Colon (tissue), 2 donors: ENCODE data around the gene MIS12.

Experiments
- FAIRE-seq: peaks from 2 replicates; lab custom pipeline; 2012; peaks lifted over from hg19 to GRCh38; lab: Jason Lieb, UNC
- donor health status: control.
- donor health status: control.

Gene MIS12, protein sequence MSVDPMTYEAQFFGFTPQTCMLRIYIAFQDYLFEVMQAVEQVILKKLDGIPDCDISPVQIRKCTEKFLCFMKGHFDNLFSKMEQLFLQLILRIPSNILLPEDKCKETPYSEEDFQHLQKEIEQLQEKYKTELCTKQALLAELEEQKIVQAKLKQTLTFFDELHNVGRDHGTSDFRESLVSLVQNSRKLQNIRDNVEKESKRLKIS

DNA sequence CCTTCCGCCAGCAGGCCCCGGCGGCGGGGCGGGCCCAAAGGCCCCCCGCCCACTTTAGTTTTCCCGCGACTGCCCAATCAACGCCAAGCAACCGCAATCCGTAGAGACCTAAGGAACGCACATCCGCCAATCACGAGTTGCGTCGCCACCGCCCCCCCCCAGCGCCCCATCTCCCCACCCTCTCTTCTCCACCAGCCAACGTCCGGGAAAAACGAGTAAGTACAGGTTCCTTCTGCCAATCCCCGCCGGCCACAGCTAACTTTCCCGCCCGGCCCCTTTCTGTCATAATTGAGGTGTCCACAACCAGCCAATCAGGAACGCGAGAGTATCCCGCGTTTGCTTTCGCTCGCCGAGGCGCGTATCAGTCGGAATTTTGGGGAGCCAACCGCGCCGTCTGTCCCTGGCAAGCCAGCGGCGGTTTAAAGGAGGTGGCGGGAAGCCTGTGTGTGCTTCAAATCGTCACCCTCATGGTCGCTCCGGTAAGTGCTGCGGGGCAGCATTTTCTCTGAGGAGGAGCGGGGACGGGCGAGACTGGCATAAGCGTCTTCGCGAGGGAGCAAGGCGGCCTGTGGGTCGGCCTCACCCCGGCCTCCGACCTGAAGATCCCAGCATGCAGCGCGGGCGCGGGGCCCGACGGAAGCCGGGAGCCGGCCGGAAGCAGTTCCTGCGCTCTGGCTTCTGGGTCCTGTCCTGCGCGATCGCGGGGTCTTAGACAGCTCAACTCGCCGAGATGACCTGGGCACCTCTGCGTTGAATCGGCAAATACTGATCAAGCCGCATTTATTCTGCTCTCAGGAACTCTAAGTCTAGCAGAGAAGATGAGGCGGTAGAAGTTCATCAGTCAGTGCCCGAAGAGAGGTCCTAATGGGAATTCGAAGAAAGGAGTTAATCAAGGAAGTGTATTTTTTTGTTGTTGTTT, at the start of gene MIS12:
Gene MIS12, plus strand, starts transcription at position 361 of the 919 bp plus-strand sequence. CDS start 2,297 bp downstream, outside the sequence.
- FAIRE-seq, result no peak

DNA sequence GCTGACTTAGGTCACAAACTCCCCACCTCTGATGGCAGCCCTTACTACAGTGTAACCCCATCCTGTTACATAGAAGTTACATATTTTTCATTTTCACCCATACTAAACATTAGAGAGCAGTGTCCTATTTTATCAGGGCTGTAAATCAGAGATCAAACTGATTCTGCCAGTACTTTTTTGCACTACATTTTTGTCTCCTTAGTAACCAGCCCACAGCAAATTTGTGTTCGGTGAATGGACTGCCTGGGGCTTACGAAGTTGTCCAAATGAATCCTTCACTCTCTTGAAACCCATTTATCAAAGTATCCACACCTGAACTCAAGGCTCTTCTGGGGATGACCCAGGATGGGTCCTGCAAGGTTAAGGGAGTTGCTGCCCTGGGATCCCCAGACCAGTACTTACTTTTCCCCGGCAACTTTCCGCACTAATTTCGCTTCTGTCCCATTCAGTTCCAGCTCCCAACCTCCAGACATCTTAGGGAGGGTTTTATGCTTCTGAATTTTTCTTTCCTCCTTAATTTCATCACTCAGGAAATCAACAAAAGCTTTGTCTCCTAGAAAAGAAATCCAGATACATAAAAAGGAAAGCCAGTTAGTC, 48.5 kb upstream of the MIS12 start:
- FAIRE-seq, result no peak

DNA sequence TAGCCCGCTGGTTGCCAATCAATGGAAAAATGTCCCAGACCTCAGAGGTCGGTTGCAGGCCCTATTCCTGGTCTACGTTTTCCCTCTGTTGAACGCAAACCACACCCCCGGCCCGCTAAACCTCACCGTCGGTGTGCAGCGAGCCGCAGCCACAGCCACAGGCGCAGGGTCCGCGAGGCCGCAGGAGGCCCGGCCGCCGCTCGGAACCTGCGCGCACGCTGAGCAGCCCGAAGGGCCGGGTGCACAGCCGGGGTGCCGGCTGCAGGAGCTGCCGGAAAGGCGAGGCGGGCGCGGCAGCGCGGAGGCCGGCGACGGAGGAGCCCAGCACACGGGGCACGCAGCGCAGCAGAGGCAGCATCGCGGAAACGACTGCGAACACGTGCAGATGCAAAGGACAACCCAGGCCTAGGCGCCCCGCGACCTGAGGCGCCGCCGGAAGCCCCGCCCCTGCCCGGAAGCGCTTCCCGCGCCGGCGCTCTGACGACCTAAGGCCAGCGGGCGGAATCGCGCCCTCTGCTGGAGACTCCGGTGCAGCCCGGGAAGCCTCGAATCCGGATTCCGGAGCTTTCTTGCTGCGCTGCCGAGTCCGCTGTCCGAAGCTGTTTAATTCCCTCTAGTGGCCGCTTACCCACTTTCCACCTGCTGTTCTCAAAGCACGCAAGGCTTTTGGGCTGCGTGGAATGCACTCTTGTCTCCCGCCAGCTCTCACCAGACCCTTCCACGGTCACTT, 47.5 kb upstream of the MIS12 start, which contains the start of gene C1QBP:
Gene C1QBP, minus strand, starts transcription at position 440 of the 730 bp plus-strand sequence. Its CDS starts 82 bp downstream, at position 358.
- FAIRE-seq, result no peak

DNA sequence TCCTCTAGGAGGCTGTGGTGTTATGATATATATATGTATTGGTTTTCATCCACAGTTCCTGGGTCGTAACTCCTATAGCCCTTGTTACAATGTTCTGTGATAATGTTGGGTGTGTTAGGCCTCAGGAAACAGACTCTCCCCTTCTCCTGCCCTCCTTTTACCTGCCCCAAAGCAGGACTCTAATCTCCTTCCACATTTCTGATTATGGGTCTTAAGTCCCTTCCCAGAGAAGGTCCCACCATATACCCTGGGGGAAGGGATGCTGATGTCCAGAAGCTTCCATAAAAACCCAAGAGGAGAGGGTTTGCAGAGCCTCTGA, 47.0 kb upstream of the MIS12 start:
- no peak for FAIRE-seq

DNA sequence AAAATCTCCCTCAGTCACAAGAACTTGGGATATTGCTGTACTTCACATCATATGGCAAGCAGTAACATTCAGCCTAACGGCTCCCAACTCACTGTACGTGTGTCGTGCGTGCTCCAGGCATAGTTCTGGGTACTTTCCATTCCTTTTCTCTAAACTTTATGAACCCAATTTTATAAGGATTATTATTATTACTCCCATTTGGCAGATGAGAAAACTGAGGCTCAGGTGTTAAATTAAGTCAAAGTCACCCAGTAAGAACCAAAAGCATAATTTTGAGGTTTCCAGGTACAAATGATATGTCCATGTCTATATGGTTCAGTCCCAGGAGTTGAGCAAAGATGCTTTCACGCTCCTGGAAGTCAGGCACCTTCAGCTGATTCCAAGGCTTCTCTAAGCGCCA, 42.6 kb upstream of the MIS12 start:
- no peak for FAIRE-seq

DNA sequence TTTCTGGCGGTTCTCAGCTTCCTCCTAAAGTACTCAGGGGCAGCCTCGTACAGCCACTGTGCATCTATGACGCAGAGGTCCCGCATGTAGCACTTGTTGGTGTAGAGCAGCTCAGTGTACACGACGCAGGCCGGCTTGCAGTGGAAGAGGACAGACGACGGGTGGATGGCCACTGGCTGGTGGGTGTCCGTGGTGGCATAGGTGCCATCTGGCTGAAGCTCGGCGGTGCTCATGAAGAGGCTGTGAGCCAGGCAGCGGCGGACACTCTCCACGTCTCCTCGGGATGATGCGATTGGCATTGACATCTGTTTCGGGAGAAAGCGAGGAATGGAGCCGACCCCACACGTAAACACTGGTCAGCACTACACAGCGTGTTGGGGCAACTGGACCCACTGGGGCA, 42.2 kb upstream of the MIS12 start:
- FAIRE-seq, result no peak

DNA sequence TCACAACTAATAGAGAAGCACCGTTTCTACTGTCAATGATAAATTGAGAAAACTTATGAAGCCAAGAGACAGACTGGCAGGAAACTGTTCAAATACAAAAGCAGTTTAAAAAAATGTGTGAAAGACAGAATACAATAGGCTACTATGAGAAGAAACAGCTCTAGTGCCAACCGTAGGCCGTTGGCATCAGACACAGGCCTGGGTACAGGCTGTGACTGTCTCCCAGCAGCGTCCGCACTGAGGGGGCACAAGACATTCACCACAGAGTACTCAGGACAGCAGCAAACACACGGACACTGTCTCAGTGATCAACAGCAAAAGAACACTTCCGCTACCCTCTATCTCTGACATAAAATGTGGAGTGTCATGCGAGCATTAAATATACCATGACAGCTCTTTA, 39.6 kb upstream of the MIS12 start:
- no peak for FAIRE-seq

DNA sequence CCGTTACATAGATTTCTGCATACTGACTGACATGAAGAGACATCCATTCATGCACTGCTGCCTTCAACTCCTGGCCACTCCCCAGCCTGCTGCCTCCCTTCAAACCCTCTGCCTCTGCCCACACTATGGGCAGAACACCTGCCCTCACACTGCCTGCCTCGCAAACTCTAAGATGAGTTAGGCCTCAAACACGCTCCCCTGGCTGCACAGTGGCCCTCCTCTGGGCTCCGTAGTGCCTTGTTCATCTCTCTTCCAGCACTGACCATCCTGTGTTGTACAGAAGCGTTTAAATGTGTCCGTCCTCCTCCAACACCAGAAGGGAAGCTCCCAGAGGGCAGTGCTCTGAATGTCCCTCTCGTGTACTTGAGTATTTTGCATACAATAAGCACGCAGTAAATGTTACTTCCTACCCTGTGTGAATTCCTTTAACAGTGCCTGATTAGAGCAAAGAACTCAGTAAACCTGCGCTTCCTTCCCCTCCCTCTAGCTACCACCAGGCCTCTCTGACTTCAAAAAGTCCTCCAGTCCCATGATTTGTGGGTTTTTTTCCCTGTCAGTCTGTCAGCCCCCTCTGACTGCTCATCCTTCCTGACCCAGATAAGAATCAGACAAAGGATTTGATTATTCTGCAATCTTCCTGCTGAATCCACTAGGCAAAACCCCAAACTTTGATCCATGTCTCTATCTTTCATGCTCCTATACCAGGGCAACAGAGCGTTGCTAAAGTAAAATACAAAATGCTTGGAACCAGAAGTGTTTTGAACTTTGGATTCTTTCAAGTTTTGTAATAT, 21.5 kb upstream of the MIS12 start:
- no peak for FAIRE-seq

DNA sequence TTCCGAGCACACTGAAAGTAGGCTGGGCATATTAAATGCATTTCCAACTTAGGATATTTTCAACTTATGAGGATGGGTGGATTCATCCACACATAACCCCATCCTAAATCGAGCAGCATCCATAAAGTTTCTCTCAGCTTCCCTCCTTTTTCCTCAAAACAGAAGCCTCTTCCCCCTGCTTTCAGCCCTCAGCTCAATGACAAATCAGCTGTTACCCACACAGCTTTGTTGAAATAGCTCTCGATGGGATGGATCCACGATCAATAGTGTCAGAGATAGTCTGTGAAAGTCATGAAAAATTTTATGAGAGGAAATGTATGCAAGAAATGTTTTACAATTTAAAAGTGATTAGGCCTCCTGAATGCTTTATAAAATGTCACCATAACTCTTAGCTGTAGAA, 20.1 kb upstream of the MIS12 start:
- FAIRE-seq, result no peak

DNA sequence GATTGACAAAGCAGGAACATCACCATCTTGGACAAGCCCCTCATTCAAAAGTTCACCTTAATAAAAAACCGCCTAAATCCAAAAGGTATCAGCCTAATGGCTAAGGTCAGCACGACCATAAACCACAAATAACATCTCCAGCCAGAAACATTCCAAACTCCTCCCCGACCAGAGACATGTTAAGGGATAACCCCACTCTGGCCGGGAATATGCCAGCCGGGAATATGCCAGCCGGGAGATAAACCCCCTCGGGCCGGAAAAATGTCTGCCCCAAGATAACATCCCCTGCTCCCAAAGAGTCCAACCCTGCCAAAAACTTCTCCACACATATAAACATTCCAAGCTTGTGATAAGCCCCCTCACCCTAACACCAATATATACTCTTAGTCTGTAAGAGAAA, 18.9 kb upstream of the MIS12 start:
- FAIRE-seq, result no peak

DNA sequence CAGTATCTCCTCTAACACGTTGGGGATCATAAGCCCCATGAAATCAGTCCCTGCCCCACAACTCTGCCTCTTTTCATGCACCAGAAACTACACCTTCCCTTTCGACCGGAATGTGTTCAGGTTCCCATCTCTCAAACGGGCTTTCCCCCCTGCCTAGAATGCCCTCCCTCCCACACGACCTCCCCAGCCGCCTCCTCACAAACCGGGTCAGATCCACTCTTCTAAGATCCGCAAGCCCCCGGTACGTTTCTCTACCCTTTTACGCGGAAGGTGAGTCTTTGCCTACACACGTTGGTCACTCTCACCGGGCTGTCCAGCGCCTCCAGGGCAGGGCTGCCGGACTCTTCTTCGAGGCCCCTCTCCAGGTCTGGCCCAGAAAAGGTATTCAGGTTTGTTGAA, 18.3 kb upstream of the MIS12 start:
- FAIRE-seq, result no peak

DNA sequence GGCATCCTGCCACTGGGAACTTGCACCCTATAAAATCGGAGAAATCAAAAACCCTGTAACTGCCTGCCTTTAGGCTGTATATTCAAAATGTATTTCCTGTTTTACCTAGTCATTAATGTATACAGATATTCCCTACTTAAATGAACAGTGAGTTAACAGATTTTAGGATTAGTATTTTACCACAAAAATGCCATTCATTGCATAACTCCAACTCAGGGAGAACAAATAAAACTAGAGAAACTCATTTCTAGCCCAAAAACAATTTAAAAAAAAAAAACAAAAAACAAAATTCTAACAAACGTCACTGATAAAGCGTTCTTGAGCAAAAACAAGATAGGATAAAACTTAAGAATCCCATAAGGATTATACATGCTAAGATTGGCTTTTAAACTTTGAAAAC, 13.9 kb upstream of the MIS12 start:
- no peak for FAIRE-seq

DNA sequence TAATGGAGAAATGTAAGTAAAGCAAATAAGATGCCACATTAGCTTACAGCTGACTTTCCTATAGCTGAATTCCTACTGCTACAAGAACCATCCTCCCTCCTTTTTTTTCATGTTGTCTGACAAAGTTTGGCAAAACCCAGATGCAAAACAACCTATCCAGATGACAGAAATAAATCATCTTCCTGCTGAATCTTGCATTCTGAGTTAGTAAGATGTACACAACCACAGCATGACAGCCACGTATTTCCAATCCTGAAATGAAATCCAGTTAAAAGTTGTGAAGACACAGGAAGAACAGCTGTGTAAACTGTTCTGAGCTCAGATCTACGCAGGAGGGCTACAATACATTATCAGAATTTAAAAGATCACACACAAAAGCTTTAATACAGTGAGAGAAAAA, 12.5 kb upstream of the MIS12 start:
- no peak for FAIRE-seq

DNA sequence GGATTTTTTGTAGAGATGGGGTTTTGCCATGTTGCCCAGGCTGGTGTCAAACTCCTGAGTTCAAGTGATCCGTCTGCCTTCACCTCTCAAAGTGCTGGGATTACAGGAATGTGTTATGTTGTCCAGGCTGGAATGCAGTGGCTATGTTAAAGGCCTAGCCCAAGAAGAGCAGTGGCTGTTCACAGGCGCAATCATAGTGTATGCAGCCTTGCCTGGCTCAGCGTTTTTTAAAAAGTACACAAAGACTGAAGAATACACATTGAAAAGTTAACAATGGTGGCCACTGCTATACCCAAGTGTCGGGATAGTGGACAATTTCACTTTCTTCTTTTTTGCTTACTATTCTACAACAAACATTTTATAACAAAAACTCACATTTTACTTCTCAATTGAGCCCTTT, 7.4 kb upstream of the MIS12 start:
- FAIRE-seq, result no peak

DNA sequence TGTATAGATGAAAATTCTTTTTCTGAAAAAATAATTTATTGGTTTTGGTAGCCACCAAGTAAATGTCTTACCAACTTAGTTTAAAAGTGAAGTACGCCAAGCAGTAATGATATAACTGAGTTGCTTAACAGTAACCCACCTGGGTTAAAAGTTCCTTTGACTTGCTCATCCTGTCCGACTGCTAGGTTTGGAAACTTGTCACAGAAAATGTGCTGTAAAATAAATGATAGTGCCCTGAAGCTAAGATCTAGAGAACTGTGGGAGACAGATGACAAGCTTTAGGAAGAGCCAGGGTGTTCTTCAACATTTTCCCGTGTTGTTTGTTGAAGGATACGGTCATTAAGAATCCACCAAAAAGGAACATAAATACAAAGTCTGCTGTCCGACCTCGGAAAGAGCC, 5.4 kb upstream of the MIS12 start:
- no peak for FAIRE-seq

DNA sequence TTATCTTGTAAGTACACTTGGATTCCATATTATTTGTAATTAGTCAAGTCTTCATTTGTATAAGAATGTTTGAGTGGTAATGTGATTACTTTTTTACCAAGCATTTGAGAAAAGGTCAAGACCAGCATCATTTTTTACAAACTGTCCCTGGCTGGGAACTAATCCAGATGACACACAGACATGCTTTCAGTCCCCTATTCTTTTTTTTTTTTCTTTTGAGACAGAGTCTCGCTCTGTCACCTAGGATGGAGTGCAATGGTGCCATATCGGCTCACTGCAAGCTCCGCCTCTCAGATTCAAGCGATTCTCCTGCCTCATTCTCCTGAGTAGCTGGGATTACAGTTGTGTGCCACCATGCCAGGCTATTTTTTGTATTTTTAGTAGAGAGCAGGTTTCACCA, 4.9 kb upstream of the MIS12 start:
- no peak for FAIRE-seq

DNA sequence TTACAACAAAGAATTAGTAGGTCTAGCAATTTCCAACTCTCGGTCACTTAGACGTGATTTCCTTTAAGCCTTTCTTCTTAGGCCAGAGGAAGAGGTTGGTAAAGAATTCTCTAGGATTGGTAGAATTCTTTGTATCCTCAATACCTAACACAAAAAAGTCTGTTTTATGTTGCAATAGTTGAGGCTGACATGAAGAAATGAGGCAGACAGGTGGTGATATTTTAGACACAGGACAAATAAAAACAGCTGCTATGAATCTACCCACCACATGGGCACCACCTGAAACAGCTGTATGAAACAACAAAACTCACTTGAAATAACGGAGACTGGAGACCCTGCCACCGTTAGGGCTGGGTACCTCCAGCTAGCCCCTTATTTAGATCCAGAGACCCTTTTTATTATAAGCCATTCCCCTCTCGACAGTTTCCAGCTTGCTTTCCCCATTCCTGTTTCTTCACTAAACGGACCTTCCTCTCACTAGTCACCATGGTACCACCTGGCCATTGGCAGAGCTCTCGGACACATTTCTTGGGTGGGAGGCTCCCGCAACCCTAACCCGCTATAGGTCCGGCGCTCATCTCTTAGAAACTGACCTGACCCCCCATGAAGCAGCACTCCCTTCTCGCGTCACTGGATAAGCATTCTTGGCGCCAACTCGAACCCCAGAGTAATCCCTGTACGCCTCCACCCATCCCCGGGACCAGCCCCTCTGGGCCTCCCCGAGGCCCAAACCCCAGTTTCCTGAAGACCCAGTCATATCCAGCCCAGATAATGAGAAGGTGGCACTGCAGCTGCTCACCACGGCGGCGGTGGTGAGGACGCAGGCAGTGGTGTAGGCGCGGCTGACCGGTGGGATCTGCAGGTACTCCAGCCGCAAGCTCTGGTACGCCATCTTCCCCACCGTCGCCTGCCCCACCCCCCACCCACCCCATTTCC, 828 bp upstream of the MIS12 start, which contains the start of gene DERL2:
Gene DERL2, minus strand, starts transcription at position 909 of the 936 bp plus-strand sequence. Its CDS starts 17 bp downstream, at position 892.
- FAIRE-seq, result no peak

DNA sequence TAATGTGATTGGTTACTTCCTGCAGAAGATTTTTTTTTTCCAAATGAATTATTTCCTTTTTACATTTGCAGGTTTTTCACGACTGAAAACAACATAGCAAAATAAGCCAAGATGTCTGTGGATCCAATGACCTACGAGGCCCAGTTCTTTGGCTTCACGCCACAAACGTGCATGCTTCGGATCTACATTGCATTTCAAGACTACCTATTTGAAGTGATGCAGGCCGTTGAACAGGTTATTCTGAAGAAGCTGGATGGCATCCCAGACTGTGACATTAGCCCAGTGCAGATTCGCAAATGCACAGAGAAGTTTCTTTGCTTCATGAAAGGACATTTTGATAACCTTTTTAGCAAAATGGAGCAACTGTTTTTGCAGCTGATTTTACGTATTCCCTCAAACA, 2.4 kb downstream of the MIS12 start:
- FAIRE-seq, result no peak

DNA sequence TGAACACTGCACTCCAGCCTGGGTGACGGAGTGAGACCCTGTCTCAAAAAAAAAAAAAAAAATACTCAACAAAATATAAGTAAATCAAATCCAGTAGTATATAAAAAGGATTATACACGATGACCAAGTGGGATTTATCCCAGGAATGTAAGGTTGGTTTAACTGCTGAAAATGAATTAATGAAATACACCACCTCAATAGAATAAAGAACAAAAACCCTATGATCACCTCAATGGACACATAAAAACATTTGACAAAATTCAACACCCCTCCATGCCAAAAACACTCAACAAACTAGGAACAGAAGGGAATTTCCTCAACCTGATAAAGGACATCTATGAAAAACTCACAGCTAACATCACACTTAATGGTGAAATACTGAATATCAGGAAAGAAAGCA, 6.6 kb downstream of the MIS12 start:
- FAIRE-seq, result no peak

DNA sequence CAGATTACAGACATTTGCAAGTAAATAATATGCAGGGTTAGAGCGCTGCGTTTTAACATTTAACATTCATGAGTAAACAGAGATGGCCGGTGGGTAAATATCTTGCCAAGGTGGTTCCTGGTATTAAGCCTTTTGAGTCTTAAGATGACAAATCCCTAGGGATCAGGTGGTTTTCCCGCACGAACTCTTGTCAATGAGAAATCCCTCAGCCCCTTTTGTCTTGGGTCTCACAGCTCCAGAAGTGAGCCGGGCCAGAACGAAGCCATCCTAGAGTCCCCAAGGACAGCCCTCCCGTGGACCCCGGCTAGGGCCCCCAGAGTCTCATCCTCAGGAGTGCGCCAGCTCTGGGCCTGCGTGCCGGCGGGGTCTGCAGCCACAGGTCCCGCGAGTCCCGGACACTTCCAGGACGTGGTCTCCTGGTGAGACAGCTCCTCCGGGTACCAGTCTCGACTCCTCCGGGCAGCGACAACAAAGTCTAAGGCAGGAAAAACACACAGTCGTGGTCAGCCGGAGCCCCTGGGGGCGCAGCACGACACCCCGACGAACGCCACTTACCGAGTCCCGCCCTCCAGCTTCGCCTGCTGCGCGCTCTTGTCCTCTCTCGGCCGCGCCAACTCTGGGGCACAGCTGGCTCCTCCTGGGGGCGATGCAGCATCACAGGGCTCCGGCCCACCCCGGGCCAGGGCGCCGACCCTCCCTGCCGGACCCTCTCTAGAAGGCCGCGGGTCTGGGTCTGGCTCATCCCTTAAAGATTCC, 13.3 kb downstream of the MIS12 start:
- no peak for FAIRE-seq
